HepG2 (cell line): ENCODE measurements around the gene SULT4A1. TPM values are rescaled to one million over a fixed set of nuclear protein-coding genes. Genes with fewer than 3 reads are reported as not detected.

Source experiments
- ATAC-seq: fragments of 200-7000 bp; cut with Tn5 transposase; 3 replicates; pipeline ENCODE4 v1.9.1; 2020; ENCODE audit warnings: mild to moderate bottlenecking, moderate library complexity
- BruUV-seq: library from RNA; stranded (reverse); fragments of 400-500 nt; replicated peaks from 2 replicates; lab custom pipeline; 2021; lab: Mats Ljungman, UMichigan
- CTCF ChIA-PET: fragments of 300-600 bp; formaldehyde crosslinking; extraction: SDS; loops from one replicate; lab custom pipeline; 2021; ENCODE audit warnings: low total read pairs, inconsistent platforms, low intra/inter-chr PET ratio; lab: Yijun Ruan, JAX
- POLR2A ChIA-PET: fragments of 350-600 bp; sonication (Branson Sonifier 250); formaldehyde crosslinking; loops from one replicate; lab custom pipeline; 2020; ENCODE audit warnings: antibody characterized with exemption, inconsistent platforms; lab: Yijun Ruan, JAX
- DNase-seq: peaks from one replicate; pipeline ENCODE4 v3.0.0-alpha.2; 2015; ENCODE audit warnings: low spot score
- FAIRE-seq: peaks from 3 replicates; lab custom pipeline; 2011; peaks lifted over from hg19 to GRCh38; lab: Jason Lieb, UNC
- H2AFZ ChIP-seq: one replicate; pipeline ENCODE4 v1.6.1; 2011; ENCODE audit warnings: low read length, inconsistent platforms
- H3K27ac ChIP-seq: fragments of 300-600 bp; 3 replicates; pipeline ENCODE4 v1.8.0; 2011; ENCODE audit warnings: mixed run types, mild to moderate bottlenecking, mixed read lengths, low read length, inconsistent platforms; ENCODE audit not compliant: insufficient read depth; ENCODE audit errors: extremely low read length
- H3K27me3 ChIP-seq, 2 experiments: fragments of 200-600 bp in 1 of 2; 2 replicates in 1 of 2; 3 replicates in 1 of 2; pipeline versions ENCODE4 v1.6.0 to v1.8.0; 2011; ENCODE audit warnings: low read length in 2 of 2, mild to moderate bottlenecking in 2 of 2, moderate library complexity in 2 of 2, inconsistent platforms in 1 of 2; ENCODE audit not compliant: insufficient read depth in 2 of 2, control insufficient read depth in 1 of 2
- H3K36me3 ChIP-seq, 2 experiments: fragments of 200-600 bp in 1 of 2; replicated peaks in 1 of 2; 2 replicates in 1 of 2; 3 replicates in 1 of 2; pipeline versions ENCODE4 v1.5.1 to v1.8.0; 2011; ENCODE audit warnings: low read length in 2 of 2, inconsistent platforms in 1 of 2; ENCODE audit not compliant: insufficient read depth in 2 of 2, control insufficient read depth in 1 of 2
- H3K4me1 ChIP-seq: 2 replicates; pipeline ENCODE4 v1.5.1; 2012; ENCODE audit warnings: low read length, inconsistent platforms; ENCODE audit not compliant: insufficient read depth
- H3K4me2 ChIP-seq: 2 replicates; pipeline ENCODE4 v1.6.0; 2011; ENCODE audit warnings: low read depth, low read length, inconsistent platforms
- H3K4me3 ChIP-seq, 3 experiments: fragments of 200-600 bp in 1 of 3; sonication (generic), shearing (Covaris generic) in 1 of 3; replicated peaks in 1 of 3; 2 replicates each; pipeline ENCODE4 v1.5.1; 2011 to 2016; ENCODE audit warnings: low read length in 3 of 3, inconsistent platforms in 2 of 3, low read depth in 2 of 3, mild to moderate bottlenecking in 2 of 3, control low read depth in 1 of 3, mixed read lengths in 1 of 3; ENCODE audit not compliant: insufficient read depth in 1 of 3
- H3K79me2 ChIP-seq: one replicate; pipeline ENCODE4 v1.6.1; 2011; ENCODE audit warnings: low read length, inconsistent platforms; ENCODE audit not compliant: insufficient read depth
- H3K9ac ChIP-seq: 2 replicates; pipeline ENCODE4 v1.6.0; 2011; ENCODE audit warnings: mild to moderate bottlenecking, low read depth, low read length, inconsistent platforms; ENCODE audit not compliant: insufficient read depth
- H3K9me3 ChIP-seq: 2 replicates; pipeline ENCODE4 v1.5.1; 2012; ENCODE audit warnings: mild to moderate bottlenecking, low read length
- H4K20me1 ChIP-seq: 2 replicates; pipeline ENCODE4 v1.6.0; 2011; ENCODE audit warnings: inconsistent platforms, mild to moderate bottlenecking, low read length, moderate library complexity; ENCODE audit not compliant: insufficient read depth
- CEBPB ChIP-seq: IDR thresholded peaks from 2 replicates; pipeline ENCODE4 v1.6.1; 2011; ENCODE audit warnings: low read depth, low read length, improper control_type of control experiment, borderline replicate concordance
- WGBS: methylation state at CpG from one replicate; pipeline ENCODE4 v1.1.6; 2017; ENCODE audit warnings: low lambda C conversion rate; 5-methylcytosine and 5-hydroxymethylcytosine counted together
- in situ Hi-C: cut with HindIII; loops from 2 replicates; pipeline ENCODE4 v1.10.0; 2017; ENCODE audit warnings: low pct_unique_long_range_greater_than_20kb; ENCODE audit not compliant: extremely low pct_ligation_motif_present
- intact Hi-C: fragments of 100-400 bp; cut with micrococcal nuclease; formaldehyde crosslinking; loops from one replicate; pipeline ENCODE4 v1.10.0; 2022; ENCODE audit not compliant: unreplicated experiment
- polyA plus RNA-seq, 8 experiments: library from polyadenylated mRNA; depleted of rRNA in 3 of 8; stranded (reverse) in 7 of 8; unstranded in 1 of 8; fragments of >200 nt; fragmentation: Illumina TruSeq in 4 of 8; extraction: Trizol in 4 of 8; gene quantifications; 2 replicates each; pipeline versions ENCODE4 v1.2.1 to v1.2.3, GENCODE V29; 2011 to 2016; ENCODE audit warnings: low read depth in 4 of 8, missing spikeins in 1 of 8, mixed read lengths in 1 of 8; ENCODE audit not compliant: insufficient read depth in 1 of 8
- total RNA-seq, 5 experiments: library from RNA; depleted of rRNA; stranded (reverse); fragments of >200 nt; fragmentation: Illumina TruSeq; extraction: Trizol; gene quantifications; 2 replicates each; pipeline ENCODE4 v1.2.3, GENCODE V29; 2016; ENCODE audit warnings: low read depth in 1 of 5
- TF ChIP-seq, protein P1 (sequence below): sonication (generic); formaldehyde crosslinking; IDR thresholded peaks from 2 replicates; pipeline ENCODE4 v1.4.0; 2020; ENCODE audit warnings: mild to moderate bottlenecking, missing genetic modification reagents

Gene SULT4A1
- total and polyA plus RNA-seq, 2 of the 13 experiments (the other 11 are each of a cell fraction or from before 2014, with no cell fraction given), result not detected

DNA sequence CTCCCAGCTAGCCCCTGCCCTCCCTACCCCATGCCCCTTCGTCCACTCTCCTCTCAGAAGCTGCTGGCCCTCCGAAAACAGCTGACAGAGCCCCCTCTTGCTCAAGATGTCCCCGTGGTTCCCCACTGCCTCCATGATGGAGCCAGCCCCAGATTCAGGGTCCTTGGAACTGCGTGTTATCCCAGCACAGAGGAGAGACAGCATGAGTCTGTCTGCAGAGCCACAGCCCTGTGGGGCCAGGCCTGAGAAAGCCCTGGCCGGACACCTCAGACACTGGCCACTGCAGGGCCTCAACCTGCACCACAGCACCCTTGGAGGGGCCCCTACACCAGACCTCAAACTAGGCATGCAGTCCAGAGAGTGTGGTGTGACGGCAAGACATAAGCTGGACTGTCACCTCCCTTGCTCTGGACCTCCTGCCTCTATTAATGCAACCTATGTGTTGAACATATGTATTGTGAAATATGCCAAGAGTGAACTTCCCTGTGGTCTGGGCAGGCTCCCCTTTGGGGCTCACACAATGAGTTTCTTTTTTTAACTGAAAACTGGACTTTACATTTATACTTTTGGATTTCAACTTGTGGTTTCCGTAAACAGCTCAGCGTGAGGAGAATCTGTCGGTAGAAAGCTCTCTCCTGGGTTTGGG is 19.9 kb upstream of the SULT4A1 start:
- Histone ChIP-seq H3K36me3 (no peaks in the 10 kb centered on the region), H4K20me1 (no peaks in the 10 kb centered on the region), H3K4me1 (no peaks in the 10 kb centered on the region), H3K27ac (no peak overlapping the region), H3K9me3 (no peaks in the 10 kb centered on the region), H3K9ac (no peak overlapping the region), H3K27me3 (peaks cover 0 to 3% of the 10 kb centered on the region in 2 experiments; a peak in 2 of 5 replicates), H3K4me2 (no peak overlapping the region), H2AFZ (no peak overlapping the region), H3K4me3 (no peak overlapping the region), H3K79me2 (no peaks in the 10 kb centered on the region)
- ChIA-PET CTCF (interaction anchor here (2.0 kb wide), 1 partner anchor 64 kb away, joined by 7 read pairs; no protein-coding TSS in a partner anchor), POLR2A (no interaction called here)
- BruUV-seq, result no TSS peak
- no peak for ATAC-seq
- 24% methylated on average over 7 of the region's 9 CpGs for WGBS
- in situ Hi-C loops (loop anchor here (25.0 kb wide), 1 partner anchor 755 kb away; no protein-coding TSS in a partner anchor), intact Hi-C loops (no loop called here)
- TF ChIP-seq, protein P1, sequence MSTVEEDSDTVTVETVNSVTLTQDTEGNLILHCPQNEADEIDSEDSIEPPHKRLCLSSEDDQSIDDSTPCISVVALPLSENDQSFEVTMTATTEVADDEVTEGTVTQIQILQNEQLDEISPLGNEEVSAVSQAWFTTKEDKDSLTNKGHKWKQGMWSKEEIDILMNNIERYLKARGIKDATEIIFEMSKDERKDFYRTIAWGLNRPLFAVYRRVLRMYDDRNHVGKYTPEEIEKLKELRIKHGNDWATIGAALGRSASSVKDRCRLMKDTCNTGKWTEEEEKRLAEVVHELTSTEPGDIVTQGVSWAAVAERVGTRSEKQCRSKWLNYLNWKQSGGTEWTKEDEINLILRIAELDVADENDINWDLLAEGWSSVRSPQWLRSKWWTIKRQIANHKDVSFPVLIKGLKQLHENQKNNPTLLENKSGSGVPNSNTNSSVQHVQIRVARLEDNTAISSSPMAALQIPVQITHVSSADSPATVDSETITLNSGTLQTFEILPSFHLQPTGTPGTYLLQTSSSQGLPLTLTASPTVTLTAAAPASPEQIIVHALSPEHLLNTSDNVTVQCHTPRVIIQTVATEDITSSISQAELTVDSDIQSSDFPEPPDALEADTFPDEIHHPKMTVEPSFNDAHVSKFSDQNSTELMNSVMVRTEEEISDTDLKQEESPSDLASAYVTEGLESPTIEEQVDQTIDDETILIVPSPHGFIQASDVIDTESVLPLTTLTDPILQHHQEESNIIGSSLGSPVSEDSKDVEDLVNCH (CRISPR knock-in tag), result no peak
- peak; percentile 33; the same call in 1 of the 2 replicates for TF ChIP-seq CEBPB
- no peak for DNase-seq
- no peak for FAIRE-seq
